Kidney (tissue), 14 donors: ENCODE measurements around the gene PCYOX1L. TPM values are rescaled to one million over a fixed set of nuclear protein-coding genes. Genes with fewer than 3 reads are reported as not detected.
A peak's percentile ranks its signal among the peaks of the same experiment; 100 is the strongest.

Experiments
- DNase-seq, 5 donors: peaks; one replicate each; pipeline ENCODE4 v3.0.0-alpha.2; 2013 to 2020
- FAIRE-seq: peaks from 2 replicates; lab custom pipeline; 2012; peaks lifted over from hg19 to GRCh38; lab: Jason Lieb, UNC
- H3K27ac ChIP-seq, 2 donors: one replicate each; pipeline ENCODE4 v1.7.0; 2013; ENCODE audit warnings: low read depth in 2 of 2, low read length in 2 of 2, inconsistent platforms in 1 of 2
- H3K27me3 ChIP-seq: one replicate; pipeline ENCODE4 v1.7.1; 2013; ENCODE audit warnings: low read length, inconsistent platforms; ENCODE audit not compliant: control insufficient read depth, insufficient read depth
- H3K36me3 ChIP-seq, 3 donors: one replicate each; pipeline versions ENCODE4 v1.7.0 to v1.7.1; 2013; ENCODE audit warnings: low read length in 3 of 3, control low read depth in 1 of 3, inconsistent platforms in 1 of 3; ENCODE audit not compliant: insufficient read depth in 3 of 3, control insufficient read depth in 2 of 3
- H3K4me1 ChIP-seq, 3 donors: one replicate each; pipeline versions ENCODE4 v1.7.0 to v1.7.1; 2013; ENCODE audit warnings: low read length in 3 of 3, inconsistent platforms in 1 of 3, low read depth in 1 of 3; ENCODE audit not compliant: control insufficient read depth in 2 of 3, insufficient read depth in 2 of 3
- H3K4me3 ChIP-seq, 3 donors: one replicate each; pipeline versions ENCODE4 v1.7.0 to v1.8.1; 2013; ENCODE audit warnings: low read length in 3 of 3, control low read depth in 1 of 3, inconsistent platforms in 1 of 3
- H3K9ac ChIP-seq, 3 donors: one replicate each; pipeline versions ENCODE4 v1.7.0 to v1.7.1; 2013; ENCODE audit warnings: low read length in 3 of 3, control low read depth in 1 of 3, inconsistent platforms in 1 of 3
- H3K9me3 ChIP-seq, 3 donors: one replicate each; pipeline versions ENCODE4 v1.7.0 to v1.7.1; 2013; ENCODE audit warnings: low read length in 3 of 3, control low read depth in 1 of 3, inconsistent platforms in 1 of 3; ENCODE audit not compliant: control insufficient read depth in 2 of 3, insufficient read depth in 1 of 3
- CTCF ChIP-seq: IDR thresholded peaks from 3 replicates; pipeline ENCODE4 v1.5.1; 2012; ENCODE audit warnings: mild to moderate bottlenecking, moderate library complexity, borderline replicate concordance; ENCODE audit not compliant: insufficient read depth; ENCODE audit errors: extremely low read depth
- intact Hi-C: fragments of 100-400 bp; cut with DNase I; formaldehyde crosslinking; loops from one replicate; pipeline ENCODE4 v1.11.1; 2022
- polyA plus RNA-seq: library from polyadenylated mRNA; stranded (reverse); fragments of 350-450 nt; fragmentation: Illumina TruSeq; extraction: RNeasy Lipid Tissue Mini Kit (QIAGEN cat#74804); gene quantifications from one replicate; pipeline ENCODE4 v1.2.3, GENCODE V29; 2014; ENCODE audit warnings: low read depth, low replicate concordance; ENCODE audit not compliant: insufficient read depth
- total RNA-seq: library from RNA; stranded (reverse); fragmentation: NEBNext Ultra II Directional; extraction: Animal tissue kit (Norgen Biotek cat#: 25700); gene quantifications from one replicate; pipeline ENCODE4 v1.2.1, GENCODE V29; 2021
- donor health status: control.
- donor health status: control.
- donor health status: control.
- donor health status: control.
- donor health status: control.
- donor health status: DM: yes; HTN: yes; CAD: no.
- donor health status: Normal renal cell carcinoma (clear cell type).

PCYOX1L gene
- total and polyA plus RNA-seq, 2 donors from 2014 or later = 7.2 to 9.0 TPM

- intact Hi-C loops = no loop called here
- no peak for FAIRE-seq
- Histone ChIP-seq H3K9ac (no peak overlapping the region), H3K36me3 (peaks cover 0 to 18% (median 8%) of the 10 kb centered on the region in 3 donors), H3K4me3 (no peak overlapping the region), H3K9me3 (no peaks in the 10 kb centered on the region), H3K4me1 (peaks cover 0 to 7% (median 0%) of the 10 kb centered on the region in 3 donors), H3K27ac (no peak overlapping the region), H3K27me3 (no peaks in the 10 kb centered on the region)
- no peak for DNase-seq
- no peak for TF ChIP-seq CTCF
Observed at GRCh38 chr5:149356391-149356790, 1.5 kb upstream of the PCYOX1L start.

GRCh38 chr5:149358294-149358651, 427 bp downstream of the PCYOX1L start:
- H3K27me3 ChIP-seq = no peaks in the 10 kb centered on the region
- H3K27ac ChIP-seq = no peak overlapping the region
- DNase-seq (peak in 3 of 5 donors; percentile 18 to 80 (median 34)), FAIRE-seq (no peak)
- H3K4me3 ChIP-seq = peak overlapping the region; percentile 37 to 71 (median 67)
- no peak for TF ChIP-seq CTCF
- no peaks in the 10 kb centered on the region for H3K9me3 ChIP-seq
- peak overlapping the region in 2 of 3 donors; percentile 30 to 31 for H3K9ac ChIP-seq
- peaks cover 0 to 7% (median 0%) of the 10 kb centered on the region in 3 donors for H3K4me1 ChIP-seq
- intact Hi-C loops = no loop called here
- H3K36me3 ChIP-seq = peaks cover 0 to 6% (median 2%) of the 10 kb centered on the region in 3 donors

- no peak for DNase-seq
- Histone ChIP-seq H3K4me1 (peaks cover 0 to 7% (median 0%) of the 10 kb centered on the region in 3 donors), H3K9ac (no peak overlapping the region), H3K36me3 (peaks cover 0 to 5% (median 2%) of the 10 kb centered on the region in 3 donors), H3K27ac (no peak overlapping the region), H3K27me3 (no peaks in the 10 kb centered on the region), H3K9me3 (no peaks in the 10 kb centered on the region), H3K4me3 (no peak overlapping the region)
- no peak for TF ChIP-seq CTCF
- intact Hi-C loops = no loop called here
- FAIRE-seq = no peak
Observed at GRCh38 chr5:149358868-149359495, 1.1 kb downstream of the PCYOX1L start.

GRCh38 chr5:149360272-149360671, 2.4 kb downstream of the PCYOX1L start:
- H3K27me3 ChIP-seq = no peaks in the 10 kb centered on the region
- intact Hi-C loops = loop anchor here (10.0 kb wide), 1 partner anchor 205 kb away; no protein-coding TSS in a partner anchor
- peaks cover 0 to 2% (median 0%) of the 10 kb centered on the region in 3 donors for H3K36me3 ChIP-seq
- H3K27ac ChIP-seq = no peak overlapping the region
- no peak for DNase-seq
- H3K9ac ChIP-seq = no peak overlapping the region
- H3K4me1 ChIP-seq = peaks cover 0 to 7% (median 0%) of the 10 kb centered on the region in 3 donors
- FAIRE-seq = no peak
- H3K4me3 ChIP-seq = no peak overlapping the region
- no peak for TF ChIP-seq CTCF
- no peaks in the 10 kb centered on the region for H3K9me3 ChIP-seq
